Activated naive CD8-positive, alpha-beta T cell treated with anti-CD3 and anti-CD28 coated beads, Interleukin-2, amount 50 U/mL, for 24 hours (primary cell): ENCODE data around the gene CUL9.

Source experiments
- ATAC-seq: fragments of 150-1000 bp; cut with Tn5 transposase; one replicate; pipeline ENCODE4 v1.10.0; 2021
- DNase-seq: peaks from one replicate; pipeline ENCODE4 v3.0.0; 2021
- H3K27ac Mint-ChIP-seq: one replicate; pipeline ENCODE4 v1.8.0; 2021; ENCODE audit warnings: mild to moderate bottlenecking, mixed read lengths
- H3K27me3 Mint-ChIP-seq: one replicate; pipeline ENCODE4 v1.8.0; 2021; ENCODE audit warnings: mixed read lengths
- H3K36me3 Mint-ChIP-seq: one replicate; pipeline ENCODE4 v1.8.0; 2021; ENCODE audit warnings: low read depth, mixed read lengths
- H3K4me1 Mint-ChIP-seq: one replicate; pipeline ENCODE4 v1.8.0; 2021; ENCODE audit warnings: mixed read lengths
- H3K4me3 Mint-ChIP-seq: one replicate; pipeline ENCODE4 v1.8.0; 2021; ENCODE audit warnings: mild to moderate bottlenecking, moderate library complexity, mixed read lengths
- H3K9me3 Mint-ChIP-seq: one replicate; pipeline ENCODE4 v1.8.0; 2021; ENCODE audit warnings: mixed read lengths

Gene CUL9

DNA sequence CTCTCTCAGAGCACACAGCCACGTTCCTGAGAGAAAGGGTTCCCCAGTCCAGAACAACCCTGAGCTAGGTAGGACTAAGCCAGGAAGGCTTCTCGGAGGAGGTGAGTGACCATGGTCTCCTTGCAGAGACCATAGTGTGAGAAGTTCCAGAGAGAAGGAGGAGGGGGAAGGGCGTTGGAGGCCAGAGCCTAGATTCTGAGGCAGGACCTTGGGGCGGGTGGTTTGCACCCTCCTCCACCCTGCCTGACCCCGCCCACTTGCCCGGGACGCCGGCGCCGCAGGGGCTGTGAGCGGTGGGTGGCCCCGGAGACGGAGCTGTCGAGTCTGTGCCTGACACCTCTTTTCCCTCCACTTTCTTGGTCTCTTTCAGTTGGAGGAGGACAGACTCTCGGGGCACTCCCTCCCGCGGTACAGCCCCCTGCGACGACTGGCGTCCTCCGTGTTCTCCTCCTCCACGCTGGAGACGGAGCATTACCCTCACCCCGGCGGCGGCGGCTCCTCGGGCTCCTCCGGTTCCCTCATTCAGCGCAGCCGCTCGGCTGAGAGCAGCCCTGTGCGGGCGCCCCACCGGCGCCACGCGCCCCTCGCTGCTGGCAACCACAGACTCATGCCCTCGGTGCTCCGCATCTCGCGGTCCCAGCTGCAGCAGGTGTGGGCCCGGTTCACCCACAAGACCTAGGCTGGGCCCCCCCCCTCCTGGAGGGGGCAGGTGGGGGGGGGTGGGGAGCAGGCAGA lies 87.4 kb downstream of the CUL9 start:
- Mint-ChIP-seq H3K27me3 (peaks cover 26% of the 10 kb centered on the region), H3K4me3 (peak overlapping the region; percentile 58), H3K9me3 (no peaks in the 10 kb centered on the region), H3K36me3 (no peaks in the 10 kb centered on the region), H3K27ac (no peak overlapping the region), H3K4me1 (peaks cover 7% of the 10 kb centered on the region)
- ATAC-seq (peak; percentile 69), DNase-seq (peak; percentile 60)

- H3K27ac Mint-ChIP-seq, result no peak overlapping the region
- ATAC-seq (no peak), DNase-seq (no peak)
- H3K4me1 Mint-ChIP-seq, result peaks cover 12% of the 10 kb centered on the region
- H3K4me3 Mint-ChIP-seq, result no peak overlapping the region
- no peaks in the 10 kb centered on the region for H3K9me3 Mint-ChIP-seq
- peaks cover 34% of the 10 kb centered on the region for H3K27me3 Mint-ChIP-seq
- no peaks in the 10 kb centered on the region for H3K36me3 Mint-ChIP-seq
Measured at GRCh38 chr6:43271103-43271815, 89.3 kb downstream of the CUL9 start.

GRCh38 chr6:43271944-43272343 lies 89.9 kb downstream of the CUL9 start:
- Mint-ChIP-seq H3K36me3 (no peaks in the 10 kb centered on the region), H3K9me3 (no peaks in the 10 kb centered on the region), H3K27ac (no peak overlapping the region), H3K27me3 (peaks cover 39% of the 10 kb centered on the region), H3K4me1 (peaks cover 12% of the 10 kb centered on the region), H3K4me3 (no peak overlapping the region)
- DNase-seq (no peak), ATAC-seq (no peak)

DNA sequence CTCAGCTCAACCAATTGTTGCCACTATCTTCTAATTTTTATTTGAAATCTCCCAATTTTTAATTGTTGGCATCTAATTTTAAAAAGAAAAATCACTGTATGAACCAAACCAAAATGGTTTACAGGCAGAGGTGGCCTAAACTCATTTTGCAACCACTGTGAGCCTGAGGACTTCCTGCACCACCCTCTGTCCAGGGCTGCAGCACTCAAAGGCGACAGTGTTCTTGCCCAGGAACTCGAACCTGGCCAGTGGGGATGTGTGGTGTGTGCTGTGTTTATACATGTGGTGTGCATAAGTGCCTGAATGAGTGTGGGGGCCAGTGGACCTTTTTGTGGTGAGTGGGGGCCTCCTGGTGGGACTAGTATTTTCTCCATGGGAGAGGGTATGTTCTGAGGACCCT lies 91.7 kb downstream of the CUL9 start:
- H3K4me1 Mint-ChIP-seq, result peaks cover 12% of the 10 kb centered on the region
- H3K27me3 Mint-ChIP-seq, result peaks cover 37% of the 10 kb centered on the region
- H3K4me3 Mint-ChIP-seq, result no peak overlapping the region
- no peaks in the 10 kb centered on the region for H3K36me3 Mint-ChIP-seq
- ATAC-seq, result no peak
- DNase-seq, result no peak
- H3K27ac Mint-ChIP-seq, result no peak overlapping the region
- no peaks in the 10 kb centered on the region for H3K9me3 Mint-ChIP-seq
